IPS DF 6.9 (cell line): ENCODE results near the gene USH2A.

Source experiments
- DNase-seq: peaks from one replicate; pipeline ENCODE4 v3.0.0-alpha.2; 2013; ENCODE audit warnings: low read depth, low spot score
- H3K27ac ChIP-seq: one replicate; pipeline ENCODE4 v1.5.1; 2013; ENCODE audit warnings: low read length, control low read depth
- H3K27me3 ChIP-seq: 2 replicates; pipeline ENCODE4 v1.6.1; 2013; ENCODE audit warnings: mild to moderate bottlenecking, low read length; ENCODE audit not compliant: control insufficient read depth, insufficient read depth
- H3K36me3 ChIP-seq: 2 replicates; pipeline ENCODE4 v1.6.1; 2013; ENCODE audit warnings: low read length; ENCODE audit not compliant: control insufficient read depth, insufficient read depth
- H3K4me1 ChIP-seq: 2 replicates; pipeline ENCODE4 v1.6.1; 2013; ENCODE audit warnings: low read length; ENCODE audit not compliant: control insufficient read depth, insufficient read depth
- H3K4me3 ChIP-seq: 2 replicates; pipeline ENCODE4 v1.5.1; 2013; ENCODE audit warnings: mild to moderate bottlenecking, low read length
- H3K9me3 ChIP-seq: 2 replicates; pipeline ENCODE4 v1.6.1; 2013; ENCODE audit warnings: low read length, inconsistent platforms; ENCODE audit not compliant: control insufficient read depth, insufficient read depth
- WGBS: extraction: QIAGEN DNeasy Blood & Tissue Kit; methylation state at CpG from one replicate; pipeline ENCODE4 v1.1.7; 2013; ENCODE audit warnings: mixed read lengths, missing lambda C conversion rate; ENCODE audit not compliant: insufficient read length, insufficient coverage; 5-methylcytosine and 5-hydroxymethylcytosine counted together

USH2A gene

DNA sequence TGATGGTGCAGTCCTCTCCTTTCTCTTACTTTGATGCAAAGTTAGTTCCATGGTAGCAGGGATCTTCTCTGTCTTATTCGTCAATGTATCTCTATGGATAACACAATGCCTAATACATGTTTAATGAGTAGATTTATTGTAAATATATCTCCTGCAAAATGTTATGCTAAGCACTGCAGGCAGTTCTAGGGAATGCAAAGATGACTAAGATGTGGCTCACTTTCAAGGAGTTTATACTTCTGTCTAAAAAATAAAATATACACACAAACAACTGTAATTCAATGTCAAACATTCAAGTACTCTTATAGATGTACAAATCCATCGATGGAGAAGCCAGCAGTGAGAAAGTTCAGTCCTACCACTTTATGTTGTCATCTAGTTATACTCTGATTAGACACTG is 661.8 kb downstream of the USH2A start:
- H3K4me1 ChIP-seq, result no peaks in the 10 kb centered on the region
- no peak for DNase-seq
- H3K36me3 ChIP-seq, result no peaks in the 10 kb centered on the region
- H3K4me3 ChIP-seq, result no peak overlapping the region
- WGBS, result no CpG with 5 or more reads among the region's 2 CpGs
- H3K27ac ChIP-seq, result no peak overlapping the region
- H3K9me3 ChIP-seq, result no peaks in the 10 kb centered on the region
- H3K27me3 ChIP-seq, result no peaks in the 10 kb centered on the region

DNA sequence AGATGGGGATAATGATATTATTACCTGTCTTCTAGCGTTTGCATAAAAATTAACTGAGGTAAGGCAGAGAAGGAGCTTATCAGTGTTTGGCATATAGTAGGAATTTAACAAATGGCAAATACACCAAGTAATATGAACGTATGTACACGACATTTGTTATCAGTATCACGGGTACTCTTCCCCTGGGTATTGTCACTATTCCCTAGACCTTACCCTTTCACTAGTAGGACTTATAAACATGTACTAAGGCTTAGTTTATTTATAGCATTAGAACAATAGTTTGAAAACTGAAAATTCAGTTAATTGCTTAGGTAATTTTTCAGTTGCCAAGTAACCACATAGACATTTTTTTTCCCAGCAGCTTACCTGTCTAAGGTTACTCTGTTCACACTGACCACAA is 669.1 kb downstream of the USH2A start:
- no peaks in the 10 kb centered on the region for H3K9me3 ChIP-seq
- no peak overlapping the region for H3K4me3 ChIP-seq
- no peak for DNase-seq
- H3K27ac ChIP-seq, result no peak overlapping the region
- no peaks in the 10 kb centered on the region for H3K27me3 ChIP-seq
- no CpG with 5 or more reads among the region's 4 CpGs for WGBS
- H3K4me1 ChIP-seq, result no peaks in the 10 kb centered on the region
- H3K36me3 ChIP-seq, result no peaks in the 10 kb centered on the region

DNA sequence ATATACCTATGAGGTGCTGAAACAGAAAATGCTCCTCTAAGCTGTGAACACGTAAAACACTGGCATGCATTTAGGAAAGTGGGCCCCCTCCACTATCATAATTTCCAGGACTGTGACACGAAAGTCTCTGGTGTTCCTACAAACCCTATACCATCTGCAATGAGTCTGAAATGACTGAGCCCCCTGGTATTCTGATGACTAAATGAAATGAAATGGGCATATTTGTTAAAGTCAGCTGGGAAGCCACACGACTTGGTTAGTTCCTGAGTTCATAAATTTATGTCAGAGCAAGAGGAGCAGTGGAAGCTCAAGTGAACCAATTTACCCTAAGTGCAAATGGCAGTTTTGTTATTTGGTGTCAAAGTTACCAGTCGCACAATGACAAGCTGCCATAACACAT is 673.8 kb downstream of the USH2A start:
- WGBS, result no CpG with 5 or more reads among the region's 4 CpGs

GRCh38 chr1:215748431-215748830 is 674.8 kb downstream of the USH2A start:
- H3K9me3 ChIP-seq, result no peaks in the 10 kb centered on the region
- DNase-seq, result no peak
- no peaks in the 10 kb centered on the region for H3K27me3 ChIP-seq
- H3K4me1 ChIP-seq, result no peaks in the 10 kb centered on the region
- no peak overlapping the region for H3K27ac ChIP-seq
- no CpG with 5 or more reads among the region's 1 CpG for WGBS
- H3K4me3 ChIP-seq, result no peak overlapping the region
- H3K36me3 ChIP-seq, result no peaks in the 10 kb centered on the region

More for the DNA sequence above, 673.8 kb downstream of the USH2A start:
- no peaks in the 10 kb centered on the region for H3K9me3 ChIP-seq
- no peaks in the 10 kb centered on the region for H3K36me3 ChIP-seq
- no peak overlapping the region for H3K4me3 ChIP-seq
- no peak for DNase-seq
- no peak overlapping the region for H3K27ac ChIP-seq
- H3K27me3 ChIP-seq, result no peaks in the 10 kb centered on the region
- H3K4me1 ChIP-seq, result no peaks in the 10 kb centered on the region

GRCh38 chr1:215744419-215744818 is 678.8 kb downstream of the USH2A start:
- WGBS, result no CpG with 5 or more reads among the region's 1 CpG
- Histone ChIP-seq H3K27ac (no peak overlapping the region), H3K36me3 (no peaks in the 10 kb centered on the region), H3K9me3 (no peaks in the 10 kb centered on the region), H3K27me3 (no peaks in the 10 kb centered on the region), H3K4me1 (no peaks in the 10 kb centered on the region), H3K4me3 (no peak overlapping the region)
- DNase-seq, result no peak

GRCh38 chr1:215739025-215739424 is 684.2 kb downstream of the USH2A start:
- DNase-seq, result no peak
- WGBS, result no CpG with 5 or more reads among the region's 3 CpGs
- no peaks in the 10 kb centered on the region for H3K4me1 ChIP-seq
- no peak overlapping the region for H3K27ac ChIP-seq
- no peaks in the 10 kb centered on the region for H3K27me3 ChIP-seq
- no peaks in the 10 kb centered on the region for H3K36me3 ChIP-seq
- no peak overlapping the region for H3K4me3 ChIP-seq
- no peaks in the 10 kb centered on the region for H3K9me3 ChIP-seq

DNA sequence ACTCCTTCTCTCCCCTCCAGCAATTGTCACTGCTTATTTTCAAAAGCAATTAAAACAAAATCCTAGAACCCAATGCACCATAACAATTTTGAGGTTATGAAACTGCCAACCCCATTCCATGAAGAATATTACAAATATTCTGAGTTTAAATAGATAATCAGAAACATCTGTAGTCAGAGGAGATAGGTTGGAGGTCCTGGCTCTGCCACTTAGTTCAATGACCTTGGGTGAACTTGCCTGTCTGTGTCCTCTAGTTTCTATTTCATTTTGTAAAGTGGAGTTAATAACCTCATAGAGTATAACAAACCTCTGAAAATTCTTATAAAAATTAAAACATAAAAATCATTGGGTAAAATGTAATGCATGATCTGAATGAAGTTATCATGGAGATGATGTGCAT is 691.5 kb downstream of the USH2A start:
- no peak overlapping the region for H3K4me3 ChIP-seq
- no peak overlapping the region for H3K27ac ChIP-seq
- no peaks in the 10 kb centered on the region for H3K36me3 ChIP-seq
- H3K4me1 ChIP-seq, result no peaks in the 10 kb centered on the region
- H3K9me3 ChIP-seq, result no peaks in the 10 kb centered on the region
- H3K27me3 ChIP-seq, result no peaks in the 10 kb centered on the region
- DNase-seq, result no peak

- WGBS, result no CpG with 5 or more reads among the region's 3 CpGs
- Histone ChIP-seq H3K9me3 (no peaks in the 10 kb centered on the region), H3K27ac (no peak overlapping the region), H3K4me1 (no peaks in the 10 kb centered on the region), H3K27me3 (no peaks in the 10 kb centered on the region), H3K4me3 (no peak overlapping the region), H3K36me3 (no peaks in the 10 kb centered on the region)
- no peak for DNase-seq
These were observed 692.6 kb downstream of the USH2A start for GRCh38 chr1:215730600-215730999.

DNA sequence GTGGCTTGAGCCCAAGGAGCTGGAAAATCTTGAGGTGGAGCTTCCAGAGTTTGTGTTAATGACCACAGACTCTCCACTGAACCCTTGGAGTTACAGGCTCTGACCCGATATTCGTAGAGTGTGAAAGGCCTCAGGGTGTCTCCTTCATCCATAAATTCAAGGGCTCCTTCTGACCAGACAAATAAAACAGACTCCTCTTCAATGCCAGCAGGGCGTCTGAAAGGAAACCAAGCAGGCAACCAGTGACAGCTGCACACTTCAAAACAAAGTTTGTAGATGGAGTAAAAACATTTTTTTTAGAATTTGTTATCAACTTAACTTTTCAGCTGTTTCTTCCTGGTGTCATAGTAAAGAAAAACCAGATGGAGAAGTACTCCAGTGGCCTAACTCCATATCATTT is 695.1 kb downstream of the USH2A start:
- no peaks in the 10 kb centered on the region for H3K27me3 ChIP-seq
- WGBS, result no CpG with 5 or more reads among the region's 3 CpGs
- no peak overlapping the region for H3K4me3 ChIP-seq
- H3K36me3 ChIP-seq, result no peaks in the 10 kb centered on the region
- no peak for DNase-seq
- no peaks in the 10 kb centered on the region for H3K9me3 ChIP-seq
- H3K27ac ChIP-seq, result no peak overlapping the region
- H3K4me1 ChIP-seq, result no peaks in the 10 kb centered on the region

DNA sequence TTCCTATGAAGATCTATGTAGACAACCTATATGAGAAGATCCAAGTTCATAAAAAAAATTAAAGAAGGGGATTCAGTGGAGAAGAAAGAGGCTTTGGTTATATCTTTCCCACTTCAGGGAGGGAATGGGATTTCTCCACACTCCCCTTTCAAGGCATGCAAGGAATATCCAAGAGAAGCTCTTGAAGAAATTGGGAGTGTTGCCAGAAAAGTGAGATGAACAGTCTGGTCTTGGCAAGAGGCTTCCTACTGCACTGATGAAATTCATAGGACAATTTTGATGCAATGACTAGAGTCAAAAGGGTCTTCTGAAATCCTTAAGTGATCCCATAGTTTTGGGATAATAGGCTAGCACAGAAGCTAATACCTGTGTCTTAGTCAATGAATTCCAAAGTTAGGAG is 703.1 kb downstream of the USH2A start:
- no peaks in the 10 kb centered on the region for H3K9me3 ChIP-seq
- no peaks in the 10 kb centered on the region for H3K27me3 ChIP-seq
- H3K4me1 ChIP-seq, result no peaks in the 10 kb centered on the region
- no peak for DNase-seq
- H3K4me3 ChIP-seq, result no peak overlapping the region
- no peaks in the 10 kb centered on the region for H3K36me3 ChIP-seq
- H3K27ac ChIP-seq, result no peak overlapping the region

- H3K36me3 ChIP-seq, result no peaks in the 10 kb centered on the region
- no peaks in the 10 kb centered on the region for H3K4me1 ChIP-seq
- H3K27ac ChIP-seq, result no peak overlapping the region
- H3K4me3 ChIP-seq, result no peak overlapping the region
- H3K9me3 ChIP-seq, result no peaks in the 10 kb centered on the region
- no peak for DNase-seq
- no peaks in the 10 kb centered on the region for H3K27me3 ChIP-seq
These were observed 703.7 kb downstream of the USH2A start for GRCh38 chr1:215719552-215719951.
